Endothelial cell of umbilical vein (primary cell): ENCODE data around the gene AKAP6. TPM values are rescaled to one million over a fixed set of nuclear protein-coding genes. Genes with fewer than 3 reads are reported as not detected.

Experiments
- BruUV-seq: library from RNA; stranded (reverse); fragments of 400-500 nt; replicated peaks from 2 replicates; lab custom pipeline; 2021; lab: Mats Ljungman, UMichigan
- CTCF ChIA-PET: fragments of 300-600, 350-600 bp; sonication (Branson Sonifier 250); formaldehyde crosslinking; loops from one replicate; lab custom pipeline; 2021; ENCODE audit warnings: antibody characterized with exemption, inconsistent platforms; lab: Charles Lee
- POLR2A ChIA-PET: fragments of 300-600, 350-600 bp; sonication (Branson Sonifier 250); formaldehyde crosslinking; loops from one replicate; lab custom pipeline; 2021; ENCODE audit warnings: antibody characterized with exemption, inconsistent platforms; lab: Charles Lee
- DNase-seq: peaks from one replicate; pipeline ENCODE4 v3.0.0-alpha.2; 2011; ENCODE audit warnings: low read depth, low spot score
- FAIRE-seq: peaks from 2 replicates; lab custom pipeline; 2011; peaks lifted over from hg19 to GRCh38; lab: Jason Lieb, UNC
- H2AFZ ChIP-seq: 2 replicates; pipeline ENCODE4 v1.6.0; 2012; ENCODE audit warnings: low read depth, low read length, control low read depth, inconsistent platforms
- H3K27ac ChIP-seq: 2 replicates; pipeline ENCODE4 v1.5.1; 2011; ENCODE audit warnings: low read depth, mild to moderate bottlenecking, control low read depth, low read length, moderate library complexity; ENCODE audit not compliant: insufficient read depth
- H3K27me3 ChIP-seq, 2 experiments: 2 replicates each; pipeline versions ENCODE4 v1.6.0 to v1.6.1; 2011; ENCODE audit warnings: low read length in 2 of 2, mixed read lengths in 1 of 2; ENCODE audit not compliant: control insufficient read depth in 2 of 2, insufficient read depth in 2 of 2
- H3K36me3 ChIP-seq, 2 experiments: 2 replicates in 1 of 2; 3 replicates in 1 of 2; pipeline ENCODE4 v1.5.1; 2011; ENCODE audit warnings: low read length in 2 of 2, mild to moderate bottlenecking in 1 of 2, moderate library complexity in 1 of 2; ENCODE audit not compliant: control insufficient read depth in 2 of 2, insufficient read depth in 2 of 2; ENCODE audit errors: extremely low read depth in 1 of 2
- H3K4me1 ChIP-seq: 3 replicates; pipeline ENCODE4 v1.5.1; 2011; ENCODE audit warnings: mild to moderate bottlenecking, low read length; ENCODE audit not compliant: control insufficient read depth, insufficient read depth; ENCODE audit errors: extremely low read depth
- H3K4me2 ChIP-seq: 2 replicates; pipeline ENCODE4 v1.6.1; 2011; ENCODE audit warnings: low read length, control low read depth, mixed read lengths; ENCODE audit not compliant: insufficient read depth
- H3K4me3 ChIP-seq, 3 experiments: fragments of 200-600 bp in 1 of 3; sonication (generic), shearing (Covaris generic) in 1 of 3; replicated peaks in 1 of 3; 2 replicates each; pipeline ENCODE4 v1.5.1; 2011 to 2016; ENCODE audit warnings: control low read depth in 3 of 3, low read length in 3 of 3, mild to moderate bottlenecking in 2 of 3, inconsistent platforms in 1 of 3, low read depth in 1 of 3, moderate library complexity in 1 of 3; ENCODE audit not compliant: insufficient read depth in 1 of 3
- H3K79me2 ChIP-seq: 2 replicates; pipeline ENCODE4 v1.6.0; 2012; ENCODE audit warnings: low read length, inconsistent platforms; ENCODE audit not compliant: control insufficient read depth, insufficient read depth
- H3K9ac ChIP-seq: replicated peaks from 2 replicates; pipeline ENCODE3; 2011; ENCODE audit warnings: low read length, control low read depth; ENCODE audit not compliant: insufficient read depth; ENCODE audit errors: extremely low read depth
- H3K9me1 ChIP-seq: replicated peaks from 3 replicates; pipeline ENCODE4 v1.6.0; 2011; ENCODE audit warnings: mild to moderate bottlenecking, low read length; ENCODE audit not compliant: control insufficient read depth, insufficient read depth; ENCODE audit errors: extremely low read depth
- H3K9me3 ChIP-seq: replicated peaks from 2 replicates; pipeline ENCODE4 v1.5.1; 2012; ENCODE audit warnings: low read length, inconsistent platforms; ENCODE audit not compliant: control insufficient read depth, insufficient read depth
- H4K20me1 ChIP-seq: replicated peaks from 2 replicates; pipeline ENCODE3; 2011; ENCODE audit warnings: mild to moderate bottlenecking, low read length; ENCODE audit not compliant: control insufficient read depth, insufficient read depth; ENCODE audit errors: extremely low read depth
- CTCF ChIP-seq, 2 donors: IDR thresholded peaks; 1 replicate in 1 of 2; 2 replicates in 1 of 2; pipeline ENCODE4 v1.5.1; 2011; ENCODE audit warnings: low read length in 2 of 2, mild to moderate bottlenecking in 2 of 2, moderate library complexity in 2 of 2, control low read depth in 1 of 2, inconsistent platforms in 1 of 2, low read depth in 1 of 2; ENCODE audit not compliant: insufficient read depth in 1 of 2; ENCODE audit errors: extremely low read depth in 1 of 2
- EZH2 ChIP-seq: IDR thresholded peaks from 2 replicates; pipeline ENCODE4 v1.6.1; 2012; ENCODE audit warnings: borderline replicate concordance, low read depth, mild to moderate bottlenecking, moderate library complexity, low read length, inconsistent platforms; ENCODE audit not compliant: severe bottlenecking
- FOS ChIP-seq: IDR thresholded peaks from 2 replicates; pipeline ENCODE4 v1.6.1; 2011; ENCODE audit warnings: mild to moderate bottlenecking, low read length, moderate library complexity, borderline replicate concordance; ENCODE audit not compliant: insufficient read depth
- GATA2 ChIP-seq: IDR thresholded peaks from 2 replicates; pipeline ENCODE4 v1.7.0; 2011; ENCODE audit warnings: low read depth, mild to moderate bottlenecking, moderate library complexity, mixed read lengths, low read length; ENCODE audit not compliant: insufficient read length, insufficient read depth
- JUN ChIP-seq: IDR thresholded peaks from 2 replicates; pipeline ENCODE4 v1.6.1; 2011; ENCODE audit warnings: borderline replicate concordance, low read depth; ENCODE audit not compliant: insufficient read length, insufficient read depth
- MAX ChIP-seq: IDR thresholded peaks from 2 replicates; pipeline ENCODE4 v1.6.1; 2011; ENCODE audit not compliant: insufficient read depth, insufficient read length
- MYC ChIP-seq: IDR thresholded peaks from one replicate; pipeline ENCODE4 v1.6.1; 2011; ENCODE audit warnings: mild to moderate bottlenecking, low read depth, low read length
- POLR2A ChIP-seq: IDR thresholded peaks from 2 replicates; pipeline ENCODE4 v1.6.1; 2012; ENCODE audit warnings: low read depth, mild to moderate bottlenecking, control low read depth, low read length
- POLR2AphosphoS5 ChIP-seq: IDR thresholded peaks from 2 replicates; pipeline ENCODE4 v1.6.1; 2012; ENCODE audit warnings: low read depth, mild to moderate bottlenecking, control low read depth, low read length, moderate library complexity; ENCODE audit not compliant: insufficient read depth
- dilution Hi-C: fragments of 300-500 bp; cut with MboI; formaldehyde crosslinking; loops from one replicate; pipeline ENCODE4 v1.15.0; 2019; ENCODE audit warnings: low sequenced_read_pairs; ENCODE audit not compliant: extremely low pct_ligation_motif_present
- intact Hi-C: fragments of 100-400 bp; cut with micrococcal nuclease; formaldehyde crosslinking; loops from one replicate; pipeline ENCODE4 v1.10.0; 2022
- polyA plus RNA-seq, 4 experiments: library from polyadenylated mRNA; depleted of rRNA in 3 of 4; stranded (reverse) in 3 of 4; unstranded in 1 of 4; fragments of >200 nt; gene quantifications; 2 replicates each; pipeline versions ENCODE4 v1.2.1 to v1.2.3, GENCODE V29; 2011 to 2012; ENCODE audit warnings: missing spikeins in 1 of 4
- total RNA-seq: library from RNA; stranded (reverse); gene quantifications from 2 replicates; pipeline ENCODE4 v1.2.3, GENCODE V29; 2021

Gene AKAP6
- total and polyA plus RNA-seq, 2 donors (not counting 3 experiments of a cell fraction or from before 2014, with no cell fraction given) = 0.03 to 0.49 TPM

- no peak overlapping the region for H2AFZ ChIP-seq
- H3K4me1 ChIP-seq = no peaks in the 10 kb centered on the region
- dilution Hi-C loops (no loop called here), intact Hi-C loops (no loop called here)
- H3K9ac ChIP-seq = no peak overlapping the region
- TF ChIP-seq POLR2A (no peak), MAX (no peak), JUN (no peak), CTCF (IDR thresholded peaks at IDR 0.05; ENCODE audit: extremely low read depth in 1 of 2, insufficient read depth in 1 of 2, low read depth in 1 of 2, low read length in 2 of 2) (no peak), EZH2 (no peak), GATA2 (no peak), POLR2AphosphoS5 (no peak), MYC (no peak), FOS (no peak)
- H3K9me1 ChIP-seq = no peaks in the 10 kb centered on the region
- no peak for DNase-seq
- no peak overlapping the region for H3K4me3 ChIP-seq
- POLR2A ChIA-PET = interaction anchor here (0.5 kb wide), 1 partner anchor 56 kb away, joined by 3 read pairs; no protein-coding TSS in a partner anchor
- peaks cover 3 to 7% of the 10 kb centered on the region in 2 experiments for H3K27me3 ChIP-seq
- BruUV-seq = no TSS peak
- CTCF ChIA-PET = interaction anchor here (0.6 kb wide), 1 partner anchor 106 kb away, joined by 4 read pairs; no protein-coding TSS in a partner anchor
- H4K20me1 ChIP-seq = no peaks in the 10 kb centered on the region
- H3K27ac ChIP-seq = no peak overlapping the region
- no peak for FAIRE-seq
- no peak overlapping the region for H3K4me2 ChIP-seq
- H3K79me2 ChIP-seq = no peaks in the 10 kb centered on the region
- no peaks in the 10 kb centered on the region for H3K36me3 ChIP-seq
- no peaks in the 10 kb centered on the region for H3K9me3 ChIP-seq
These were observed 29.7 kb downstream of the AKAP6 start for GRCh38 chr14:32358781-32359180.
